ENCODE data around the gene INTS6L.

INTS6L gene

GRCh38 chrX:135512508-135513129, 7.8 kb upstream of the INTS6L start:
- no peak overlapping the region for H3K4me3 ChIP-seq (replicated peaks; ENCODE audit: low read depth, low read length)
- no peak for TF ChIP-seq CTCF (IDR thresholded peaks at IDR 0.05; ENCODE audit: low read depth, low read length, missing control alignments)
- DNase-seq (ENCODE audit: extremely low read depth, low read depth), result no peak

- TF ChIP-seq CTCF (IDR thresholded peaks at IDR 0.05; ENCODE audit: low read depth, low read length, missing control alignments), result no peak
- no peak for DNase-seq (ENCODE audit: extremely low read depth, low read depth)
Observed at GRCh38 chrX:135513130-135513515, 7.3 kb upstream of the INTS6L start.

GRCh38 chrX:135516376-135516775, 4.1 kb upstream of the INTS6L start:
- DNase-seq (ENCODE audit: extremely low read depth, low read depth), result no peak
- H3K4me3 ChIP-seq (replicated peaks; ENCODE audit: low read depth, low read length), result no peak overlapping the region
- no peak for TF ChIP-seq CTCF (IDR thresholded peaks at IDR 0.05; ENCODE audit: low read depth, low read length, missing control alignments)

More at GRCh38 chrX:135513130-135513515, 7.3 kb upstream of the INTS6L start:
- H3K4me3 ChIP-seq (replicated peaks; ENCODE audit: low read depth, low read length), result no peak overlapping the region

GRCh38 chrX:135518161-135518560, 2.3 kb upstream of the INTS6L start:
- DNase-seq (ENCODE audit: extremely low read depth, low read depth), result no peak
- no peak overlapping the region for H3K4me3 ChIP-seq (replicated peaks; ENCODE audit: low read depth, low read length)
- TF ChIP-seq CTCF (IDR thresholded peaks at IDR 0.05; ENCODE audit: low read depth, low read length, missing control alignments), result no peak

GRCh38 chrX:135520022-135520552, 373 bp upstream of the INTS6L start:
- no peak for TF ChIP-seq CTCF (IDR thresholded peaks at IDR 0.05; ENCODE audit: low read depth, low read length, missing control alignments)
- peak overlapping the region; percentile 50; the same call in 1 of the 2 replicates for H3K4me3 ChIP-seq (replicated peaks; ENCODE audit: low read depth, low read length)
- no peak for DNase-seq (ENCODE audit: extremely low read depth, low read depth)

- DNase-seq (ENCODE audit: extremely low read depth, low read depth), result peak; percentile 51
- H3K4me3 ChIP-seq (replicated peaks; ENCODE audit: low read depth, low read length), result peak overlapping the region; percentile 50
Observed at GRCh38 chrX:135521405-135522131, 1.1 kb downstream of the INTS6L start.

More at GRCh38 chrX:135521405-135522131, 1.1 kb downstream of the INTS6L start:
- TF ChIP-seq CTCF (IDR thresholded peaks at IDR 0.05; ENCODE audit: low read depth, low read length, missing control alignments), result no peak

All from HFF-Myc (cell line).